A172 (cell line): ENCODE results near the gene SAG. TPM values are rescaled to one million over a fixed set of nuclear protein-coding genes. Genes with fewer than 3 reads are reported as not detected.
"Not testable (repeated sequence)": the region's sequence is repeated elsewhere in the genome, so short reads cannot be mapped to it uniquely, and the experiment has no call there.

ENCODE experiments used
- DNase-seq: peaks from one replicate; pipeline ENCODE4 v3.0.0-alpha.2; 2015; ENCODE audit warnings: low spot score
- total RNA-seq: library from RNA; depleted of rRNA; stranded (reverse); fragments of >200 nt; shearing (Covaris generic); gene quantifications from 2 replicates; pipeline ENCODE4 v1.2.3, GENCODE V29; 2014

Gene SAG
- total RNA-seq, 1 experiment from 2014 or later, result not detected

DNA sequence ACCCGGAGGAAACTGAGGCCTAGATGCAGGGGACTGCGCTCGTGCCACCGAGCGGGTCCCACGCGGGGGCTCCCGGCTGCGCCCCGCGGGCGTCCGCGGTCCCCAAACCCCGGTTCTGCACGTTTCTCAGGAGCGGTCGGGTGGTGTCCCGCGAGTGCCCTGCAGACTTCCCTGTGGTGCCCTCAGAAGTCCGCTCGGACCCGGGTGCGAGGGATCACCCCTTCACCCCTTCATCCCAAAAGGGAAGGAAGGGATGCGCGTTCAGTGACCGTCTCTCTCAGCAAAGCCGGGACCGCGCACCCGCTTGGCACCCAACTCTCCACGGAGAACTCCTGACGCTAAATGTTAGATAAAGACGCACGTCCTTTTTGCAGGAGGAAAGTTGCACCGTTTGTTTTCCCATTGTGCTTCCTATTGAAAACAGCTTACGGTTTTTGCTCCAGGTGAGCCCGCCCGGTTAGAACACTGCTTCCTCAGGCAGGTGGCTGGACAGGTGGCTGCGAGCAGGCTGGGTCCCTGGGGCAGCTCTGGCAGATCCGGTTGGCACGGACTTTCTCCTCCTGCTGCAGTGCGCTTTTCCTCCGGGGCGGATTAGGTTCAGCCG lies 47.5 kb downstream of the SAG start:
- no peak for DNase-seq

GRCh38 chr2:233355916-233356315 lies 48.3 kb downstream of the SAG start:
- no peak for DNase-seq

DNA sequence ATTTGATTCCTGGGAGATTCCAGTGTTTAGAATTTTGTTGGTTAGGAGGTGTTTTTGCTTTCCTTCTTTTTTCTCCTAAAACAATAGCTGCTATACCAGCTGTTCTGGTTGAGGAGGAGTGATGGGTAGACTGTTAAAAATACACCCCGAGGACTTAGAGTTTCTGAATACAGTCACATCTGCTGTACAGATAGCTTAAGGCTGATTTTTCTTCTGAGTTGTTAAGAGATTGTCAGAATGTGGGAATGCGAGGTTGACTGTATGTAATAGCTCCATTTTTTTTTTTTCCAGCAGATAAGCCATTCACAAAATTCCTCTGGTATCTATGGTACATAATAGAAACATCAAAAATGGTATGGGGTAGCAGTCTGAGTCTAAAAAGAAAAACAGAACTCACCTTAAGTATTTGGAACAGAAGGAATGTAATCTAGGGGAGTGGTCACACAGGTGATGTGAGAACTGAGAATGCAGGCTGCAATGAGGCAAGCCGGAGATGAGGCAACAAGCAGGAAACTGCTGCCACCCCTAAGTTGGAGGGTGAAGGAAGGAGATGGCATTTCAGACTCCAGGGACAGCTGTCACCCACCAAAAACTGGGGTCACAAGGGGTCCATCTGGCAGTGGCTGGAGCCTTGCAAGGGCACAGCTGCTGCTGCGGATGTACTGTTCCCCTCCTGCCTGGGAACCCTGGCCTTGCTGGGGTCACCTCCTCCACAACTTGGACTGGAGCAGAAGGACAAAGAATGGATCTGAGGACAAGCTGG lies 49.1 kb downstream of the SAG start:
- DNase-seq, result no peak

GRCh38 chr2:233358335-233358734 lies 50.7 kb downstream of the SAG start:
- no peak for DNase-seq

DNA sequence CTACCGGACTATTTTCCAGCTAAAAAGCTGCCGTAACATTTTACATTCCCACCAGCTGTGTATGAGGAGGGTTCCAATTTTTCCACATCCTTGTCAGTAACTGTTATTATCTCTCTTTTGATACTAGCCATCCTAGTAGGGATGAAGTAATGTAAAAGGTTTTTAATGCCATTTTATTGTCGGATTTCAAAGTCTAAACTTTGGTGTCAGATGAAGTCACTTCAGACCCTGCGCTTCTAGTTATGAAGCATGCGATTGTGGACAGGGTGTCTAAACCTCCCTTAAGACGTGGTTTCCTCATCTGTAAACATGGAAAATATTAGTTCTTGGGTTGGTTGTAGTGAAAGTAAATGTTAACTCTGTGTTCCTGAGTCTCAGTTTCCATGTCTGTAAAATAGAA lies 51.3 kb downstream of the SAG start:
- DNase-seq, result no peak

- no peak for DNase-seq
Observed at GRCh38 chr2:233359823-233360222, 52.2 kb downstream of the SAG start.

GRCh38 chr2:233360771-233361176 lies 53.2 kb downstream of the SAG start:
- DNase-seq, result no peak

DNA sequence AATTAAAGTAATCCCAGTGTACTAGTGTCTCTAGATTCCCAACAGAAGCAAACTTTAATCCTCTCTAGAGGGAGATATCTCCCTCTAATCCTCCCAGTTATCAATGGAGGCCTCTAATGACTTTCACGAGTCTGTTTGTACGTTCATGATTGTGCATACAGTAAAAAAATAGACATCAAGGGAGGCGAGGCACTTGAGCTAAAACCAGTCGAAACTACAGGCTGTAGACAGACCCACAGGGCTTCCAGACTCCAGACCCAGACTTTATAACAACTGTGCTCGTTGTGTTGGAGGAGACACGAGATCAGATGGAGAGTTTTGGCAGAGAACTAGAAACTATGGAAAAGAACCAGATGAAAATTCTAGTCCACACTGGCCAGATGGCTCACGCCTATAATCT lies 53.7 kb downstream of the SAG start:
- DNase-seq, result no peak

- DNase-seq, result no peak
Observed at GRCh38 chr2:233362742-233363141, 55.1 kb downstream of the SAG start.

DNA sequence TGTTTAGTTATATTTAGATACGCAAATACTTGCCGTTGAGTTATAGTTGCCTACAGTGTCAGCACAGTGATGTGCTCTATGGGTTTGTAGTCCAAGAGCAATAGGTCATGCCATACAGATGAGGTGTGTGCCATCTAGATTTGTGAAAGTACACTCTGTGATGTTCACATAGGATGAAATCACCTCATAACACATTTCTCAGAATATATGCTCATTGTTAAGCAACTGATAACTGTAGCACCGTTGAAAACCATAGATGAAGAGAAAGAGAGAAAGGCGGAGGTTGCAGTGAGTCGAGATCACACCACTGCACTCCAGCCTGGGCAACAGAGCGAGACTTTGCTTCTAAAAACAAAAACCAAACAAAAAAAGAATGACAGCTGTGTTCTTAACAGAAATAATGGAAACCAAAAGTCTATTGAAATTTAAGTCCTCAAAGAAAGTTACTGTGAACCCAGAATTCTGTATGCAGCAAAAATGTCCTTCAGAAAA lies 56.2 kb downstream of the SAG start:
- DNase-seq, result no peak

- DNase-seq, result no peak
Observed at GRCh38 chr2:233365861-233366520, 58.4 kb downstream of the SAG start.

DNA sequence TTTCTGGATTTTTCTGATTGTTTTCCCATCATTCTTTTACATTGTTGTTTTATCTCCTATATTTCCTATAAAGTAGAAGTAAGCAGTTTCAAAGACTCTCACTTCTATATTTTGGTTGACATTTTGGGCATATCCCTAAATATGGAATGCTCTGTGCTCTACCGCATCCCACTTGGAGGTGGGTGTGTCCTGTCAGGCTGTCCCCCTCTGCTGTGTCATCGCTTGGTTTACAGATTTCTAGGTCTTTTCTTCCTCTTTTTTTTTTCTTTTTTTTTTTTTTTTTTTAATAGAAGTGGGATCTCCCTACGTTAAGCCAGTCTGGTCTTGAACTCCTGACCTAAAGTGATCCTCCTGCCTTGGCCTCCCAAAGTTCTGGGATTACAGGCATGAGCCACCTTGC lies 60.0 kb downstream of the SAG start:
- no peak for DNase-seq

- DNase-seq, result no peak
Observed at GRCh38 chr2:233368756-233369155, 61.1 kb downstream of the SAG start.

GRCh38 chr2:233369462-233369861 lies 61.8 kb downstream of the SAG start:
- DNase-seq, result no peak

GRCh38 chr2:233369897-233370685 lies 62.5 kb downstream of the SAG start:
- DNase-seq, result no peak

GRCh38 chr2:233371641-233372040 lies 64.0 kb downstream of the SAG start:
- no peak for DNase-seq

DNA sequence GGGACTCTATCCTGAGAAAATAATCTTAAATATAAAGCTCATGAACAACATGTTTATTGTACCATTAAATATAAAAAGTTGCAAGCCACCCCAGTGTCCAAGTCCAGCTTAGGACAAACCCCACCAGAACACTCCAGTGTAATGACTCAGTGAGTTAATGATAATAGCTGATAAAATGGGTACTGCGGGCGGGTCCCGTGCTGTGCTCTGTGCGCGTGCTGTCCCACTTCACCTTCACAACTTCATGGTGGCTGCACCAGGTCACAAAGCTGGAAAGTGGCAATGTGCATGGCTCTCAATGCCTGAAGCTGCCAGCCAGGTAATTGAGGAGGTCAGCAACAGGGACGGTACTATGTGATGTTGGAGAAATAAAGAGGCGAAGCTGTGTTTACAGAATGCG lies 65.2 kb downstream of the SAG start:
- no peak for DNase-seq

DNA sequence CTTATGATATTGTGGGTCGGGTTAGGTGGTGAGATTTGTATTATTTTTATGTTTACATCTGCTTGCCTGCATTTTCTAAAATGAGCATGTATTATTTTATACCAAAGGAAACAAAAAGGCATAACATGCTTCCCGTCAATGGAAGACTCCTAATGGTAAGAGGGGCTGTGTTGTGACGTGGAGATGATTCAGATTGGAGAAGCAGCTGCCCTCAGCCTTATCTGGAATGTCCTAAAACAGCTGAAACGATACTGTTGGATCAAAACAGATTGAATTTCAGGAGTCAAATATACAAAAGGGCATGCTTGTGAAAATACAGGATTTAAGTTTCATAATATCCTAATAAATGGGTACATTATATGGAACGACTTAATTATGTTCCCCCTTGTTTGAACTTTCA lies 65.7 kb downstream of the SAG start:
- no peak for DNase-seq

- DNase-seq, result not testable (repeated sequence)
Observed at GRCh38 chr2:233374776-233375175, 67.2 kb downstream of the SAG start.

DNA sequence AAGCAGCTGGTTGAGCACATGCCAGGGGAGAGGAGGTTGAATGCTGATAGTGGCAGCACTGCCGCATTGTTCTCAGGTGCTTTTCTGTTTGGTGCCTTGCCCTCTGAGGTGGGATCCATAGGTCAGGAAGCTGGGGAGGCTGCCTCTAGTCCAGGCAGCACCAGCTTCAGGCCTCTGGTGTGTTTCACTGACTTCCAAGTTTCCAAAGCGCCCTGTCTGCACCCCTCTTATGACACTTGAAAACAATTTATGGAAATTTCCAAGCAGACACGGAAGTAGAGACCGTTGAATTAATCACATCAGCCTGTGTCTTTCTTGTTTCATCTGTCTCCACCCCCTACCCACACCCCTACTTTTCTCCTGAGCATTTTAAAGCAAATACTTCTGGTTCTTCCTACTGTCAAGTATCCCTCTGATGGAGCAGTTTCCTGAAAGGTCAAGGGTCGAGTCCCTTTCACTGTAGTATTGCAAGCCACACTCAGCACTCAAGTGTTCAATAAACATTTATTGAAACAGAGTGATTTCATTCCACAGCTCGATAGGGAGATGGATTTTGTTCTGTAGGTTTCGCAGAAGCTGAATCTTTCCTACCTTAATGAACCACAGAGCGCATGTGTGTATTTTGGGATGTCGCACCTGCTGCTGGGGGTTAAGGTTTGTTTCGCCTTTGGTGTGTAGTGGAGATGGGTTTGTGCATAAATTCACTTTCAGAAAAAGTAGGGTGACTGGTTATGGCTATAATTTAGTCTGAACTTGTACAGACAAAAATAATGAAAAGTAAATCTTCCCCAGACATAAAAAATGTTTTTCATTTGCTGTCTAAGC lies 68.1 kb downstream of the SAG start:
- no peak for DNase-seq

GRCh38 chr2:233379034-233379433 lies 71.4 kb downstream of the SAG start:
- no peak for DNase-seq
